GM23248 (cell line): ENCODE data around the gene GALNT18. TPM values are rescaled to one million over a fixed set of nuclear protein-coding genes. Genes with fewer than 3 reads are reported as not detected.

ENCODE experiments used
- DNase-seq: peaks from one replicate; pipeline ENCODE4 v3.0.0-alpha.2; 2015
- H2AFZ ChIP-seq: fragments of 200-600 bp; sonication (generic); 2 replicates; pipeline ENCODE4 v1.6.1; 2016; ENCODE audit warnings: antibody characterized with exemption
- H3F3A ChIP-seq: fragments of 200-600 bp; sonication (generic); 2 replicates; pipeline ENCODE4 v1.6.1; 2016; ENCODE audit warnings: mild to moderate bottlenecking, antibody characterized with exemption, mixed run types; ENCODE audit not compliant: insufficient read depth
- H3K27ac ChIP-seq: fragments of 200-600 bp; sonication (generic); 2 replicates; pipeline ENCODE4 v1.5.1; 2016; ENCODE audit warnings: mild to moderate bottlenecking
- H3K27me3 ChIP-seq: fragments of 200-600 bp; sonication (generic); replicated peaks from 2 replicates; pipeline ENCODE4 v1.6.1; 2016; ENCODE audit warnings: mild to moderate bottlenecking; ENCODE audit not compliant: insufficient read depth
- H3K36me3 ChIP-seq: fragments of 200-600 bp; sonication (generic); 2 replicates; pipeline ENCODE4 v1.6.1; 2016; ENCODE audit warnings: low read depth, mild to moderate bottlenecking
- H3K4me1 ChIP-seq: fragments of 200-600 bp; sonication (generic); 2 replicates; pipeline ENCODE4 v1.6.1; 2016; ENCODE audit warnings: mild to moderate bottlenecking; ENCODE audit not compliant: insufficient read depth
- H3K4me2 ChIP-seq: fragments of 200-600 bp; sonication (generic); one replicate; pipeline ENCODE4 v1.6.1; 2016; ENCODE audit warnings: mild to moderate bottlenecking; ENCODE audit not compliant: unreplicated experiment
- H3K4me3 ChIP-seq: fragments of 200-600 bp; sonication (generic); 2 replicates; pipeline ENCODE4 v1.5.1; 2016; ENCODE audit warnings: mild to moderate bottlenecking
- H3K79me2 ChIP-seq: fragments of 200-600 bp; sonication (generic); 2 replicates; pipeline ENCODE4 v1.6.1; 2016; ENCODE audit warnings: mild to moderate bottlenecking; ENCODE audit not compliant: insufficient read depth
- H3K9ac ChIP-seq: fragments of 200-600 bp; sonication (generic); 2 replicates; pipeline ENCODE4 v1.6.1; 2016; ENCODE audit warnings: mild to moderate bottlenecking
- H3K9me2 ChIP-seq: fragments of 200-600 bp; sonication (generic); 2 replicates; pipeline ENCODE4 v1.6.1; 2016; ENCODE audit warnings: mixed run types, mild to moderate bottlenecking, moderate library complexity; ENCODE audit not compliant: insufficient read depth
- H3K9me3 ChIP-seq: fragments of 200-600 bp; sonication (generic); one replicate; pipeline ENCODE4 v1.6.1; 2017; ENCODE audit warnings: low read depth
- H4K20me1 ChIP-seq: fragments of 200-600 bp; sonication (generic); 2 replicates; pipeline ENCODE4 v1.6.0; 2016; ENCODE audit not compliant: insufficient read depth
- EZH2 ChIP-seq: fragments of 200-600 bp; sonication (generic); IDR thresholded peaks from 2 replicates; pipeline ENCODE4 v1.6.1; 2018; ENCODE audit warnings: antibody characterized with exemption, mild to moderate bottlenecking; ENCODE audit not compliant: insufficient read depth, poor library complexity, severe bottlenecking
- EZH2phosphoT487 ChIP-seq: fragments of 200-600 bp; sonication (generic); IDR thresholded peaks from 2 replicates; pipeline ENCODE4 v1.6.1; 2018; ENCODE audit warnings: antibody characterized with exemption, moderate library complexity, mild to moderate bottlenecking, low read depth; ENCODE audit not compliant: insufficient read depth
- WGBS, 2 experiments: methylation state at CpG; one replicate each; pipeline ENCODE4 v1.1.6; 2015 to 2017; ENCODE audit warnings: low lambda C conversion rate in 2 of 2, low coverage in 1 of 2; ENCODE audit errors: missing lambda C conversion rate in 2 of 2; 5-methylcytosine and 5-hydroxymethylcytosine counted together
- in situ Hi-C: fragments of 300-500 bp; cut with MboI; formaldehyde crosslinking; loops from 2 replicates; pipeline ENCODE4 v1.15.0; 2020
- polyA plus RNA-seq: library from polyadenylated mRNA; unstranded; fragments of >200 nt; fragmentation: Nextera tagmentation; extraction: Ambion mirVana; gene quantifications from 2 replicates; pipeline ENCODE4 v1.2.1, GENCODE V29; 2016
- total RNA-seq: library from RNA; depleted of rRNA; stranded (reverse); fragments of >200 nt; shearing (Covaris generic); gene quantifications from 2 replicates; pipeline ENCODE4 v1.2.3, GENCODE V29; 2014

Gene GALNT18
- total and polyA plus RNA-seq, 2 experiments from 2014 or later, result 4.1 to 5.6 TPM

- H3K9me3 ChIP-seq, result no peaks in the 10 kb centered on the region
- H3K27ac ChIP-seq, result no peak overlapping the region
- in situ Hi-C loops, result no loop called here
- no peaks in the 10 kb centered on the region for H3F3A ChIP-seq
- DNase-seq, result no peak
- no peak overlapping the region for H2AFZ ChIP-seq
- no peak overlapping the region for H3K9ac ChIP-seq
- H3K36me3 ChIP-seq, result no peaks in the 10 kb centered on the region
- no peaks in the 10 kb centered on the region for H4K20me1 ChIP-seq
- no peaks in the 10 kb centered on the region for H3K4me1 ChIP-seq
- H3K79me2 ChIP-seq, result no peaks in the 10 kb centered on the region
- no peak overlapping the region for H3K4me3 ChIP-seq
- TF ChIP-seq EZH2 (no peak), EZH2phosphoT487 (no peak)
- H3K27me3 ChIP-seq, result peaks cover 41% of the 10 kb centered on the region
- H3K4me2 ChIP-seq, result no peak overlapping the region
- no peaks in the 10 kb centered on the region for H3K9me2 ChIP-seq
- 56 to 67% methylated on average over 4 of the region's 4 CpGs for WGBS, 2 experiments
These were observed 370.3 kb downstream of the GALNT18 start for GRCh38 chr11:11251394-11251970.

GRCh38 chr11:11250470-11250869 lies 371.3 kb downstream of the GALNT18 start:
- in situ Hi-C loops, result no loop called here
- Histone ChIP-seq H3K36me3 (no peaks in the 10 kb centered on the region), H3K9me2 (no peaks in the 10 kb centered on the region), H4K20me1 (no peaks in the 10 kb centered on the region), H3F3A (0 out of 2 replicates have a peak, but pooled peaks cover 4% of the 10 kb centered on the region), H3K4me1 (no peaks in the 10 kb centered on the region), H3K4me3 (no peak overlapping the region), H3K27me3 (peaks cover 31% of the 10 kb centered on the region), H3K4me2 (no peak overlapping the region), H3K9me3 (no peaks in the 10 kb centered on the region), H2AFZ (no peak overlapping the region), H3K79me2 (no peaks in the 10 kb centered on the region), H3K9ac (no peak overlapping the region), H3K27ac (no peak overlapping the region)
- WGBS, 2 experiments, result 40 to 43% methylated on average over 2 of the region's 2 CpGs
- no peak for DNase-seq
- TF ChIP-seq EZH2 (no peak), EZH2phosphoT487 (no peak)

GRCh38 chr11:11247576-11247975 lies 374.2 kb downstream of the GALNT18 start:
- 47 to 54% methylated on average over 2 of the region's 2 CpGs for WGBS, 2 experiments
- no peaks in the 10 kb centered on the region for H4K20me1 ChIP-seq
- H3K36me3 ChIP-seq, result no peaks in the 10 kb centered on the region
- no peaks in the 10 kb centered on the region for H3K9me2 ChIP-seq
- 0 out of 2 replicates have a peak, but pooled peaks cover 4% of the 10 kb centered on the region for H3F3A ChIP-seq
- no peak overlapping the region for H2AFZ ChIP-seq
- H3K9ac ChIP-seq, result no peak overlapping the region
- H3K27me3 ChIP-seq, result peaks cover 28% of the 10 kb centered on the region; the same call in 1 of the 2 replicates
- H3K4me1 ChIP-seq, result no peaks in the 10 kb centered on the region
- no peak overlapping the region for H3K4me3 ChIP-seq
- H3K9me3 ChIP-seq, result no peaks in the 10 kb centered on the region
- no peak overlapping the region for H3K27ac ChIP-seq
- TF ChIP-seq EZH2 (no peak), EZH2phosphoT487 (no peak)
- no peak for DNase-seq
- H3K79me2 ChIP-seq, result no peaks in the 10 kb centered on the region
- no peak overlapping the region for H3K4me2 ChIP-seq
- in situ Hi-C loops, result no loop called here

GRCh38 chr11:11247086-11247485 lies 374.7 kb downstream of the GALNT18 start:
- Histone ChIP-seq H3K9me2 (no peaks in the 10 kb centered on the region), H3K27me3 (peaks cover 33% of the 10 kb centered on the region; the same call in 1 of the 2 replicates), H2AFZ (no peak overlapping the region), H3K79me2 (no peaks in the 10 kb centered on the region), H3K9me3 (no peaks in the 10 kb centered on the region), H3K36me3 (no peaks in the 10 kb centered on the region), H3K27ac (no peak overlapping the region), H3K4me1 (no peaks in the 10 kb centered on the region), H3K4me2 (no peak overlapping the region), H3K9ac (no peak overlapping the region), H3F3A (0 out of 2 replicates have a peak, but pooled peaks cover 4% of the 10 kb centered on the region), H4K20me1 (no peaks in the 10 kb centered on the region), H3K4me3 (no peak overlapping the region)
- DNase-seq, result no peak
- WGBS, 2 experiments, result 57 to 66% methylated on average over 2 to 6 of the region's 6 CpGs
- in situ Hi-C loops, result no loop called here
- TF ChIP-seq EZH2 (no peak), EZH2phosphoT487 (no peak)
